Gastrocnemius medialis (tissue), 4 donors: ENCODE data around the gene CHTOP. TPM values are rescaled to one million over a fixed set of nuclear protein-coding genes. Genes with fewer than 3 reads are reported as not detected.
"Not testable (repeated sequence)": the region's sequence is repeated elsewhere in the genome, so short reads cannot be mapped to it uniquely, and the experiment has no call there.

Experiments used
- ATAC-seq, 2 donors: fragments of 150-250 bp; one replicate each; pipeline ENCODE4 v1.9.1; 2016
- DNase-seq, 2 donors: peaks; one replicate each; pipeline ENCODE4 v3.0.0-alpha.2; 2019
- H3K27ac ChIP-seq, 4 donors: fragments of 200-600 bp; sonication (generic); 1 replicate in 1 of 4; 2 replicates in 3 of 4; pipeline ENCODE4 v1.5.1; 2016 to 2018; ENCODE audit warnings: mild to moderate bottlenecking in 2 of 4, moderate library complexity in 1 of 4
- H3K27me3 ChIP-seq, 3 donors: fragments of 200-600 bp; sonication (generic) in 2 of 3; 1 replicate in 1 of 3; 2 replicates in 2 of 3; pipeline versions ENCODE4 v1.5.1 to v1.6.0; 2016 to 2019; ENCODE audit warnings: mild to moderate bottlenecking in 1 of 3, moderate library complexity in 1 of 3
- H3K36me3 ChIP-seq, 2 donors: fragments of 200-600 bp; sonication (generic) in 1 of 2; one replicate each; pipeline ENCODE4 v1.5.1; 2017 to 2018
- H3K4me1 ChIP-seq, 2 donors: fragments of 200-600 bp; sonication (generic) in 1 of 2; one replicate each; pipeline ENCODE4 v1.5.1; 2016 to 2017; ENCODE audit warnings: mild to moderate bottlenecking in 2 of 2
- H3K4me3 ChIP-seq, 4 donors: fragments of 200-600 bp; sonication (generic) in 3 of 4; 1 replicate in 1 of 4; 2 replicates in 3 of 4; pipeline ENCODE4 v1.5.1; 2016 to 2019; ENCODE audit warnings: mild to moderate bottlenecking in 2 of 4
- H3K9me3 ChIP-seq, 3 donors: fragments of 200-600 bp; sonication (generic) in 2 of 3; 1 replicate in 1 of 3; 2 replicates in 2 of 3; pipeline ENCODE4 v1.5.1; 2016 to 2019
- POLR2A ChIP-seq, 2 donors: fragments of 450-650 bp; IDR thresholded peaks; one replicate each; pipeline ENCODE4 v1.6.1; 2017; ENCODE audit warnings: antibody characterized with exemption in 2 of 2, mild to moderate bottlenecking in 2 of 2, moderate library complexity in 2 of 2
- in situ Hi-C, 4 donors: fragments of 200-750 bp; cut with MboI; loops; one replicate each; pipeline versions ENCODE4 v1.15.0 to v1.8.0; 2017; ENCODE audit warnings: low sequenced_read_pairs in 4 of 4
- intact Hi-C: fragments of 100-400 bp; cut with DNase I; formaldehyde crosslinking; loops from one replicate; pipeline ENCODE4 v1.15.1; 2023; ENCODE audit warnings: low total_unique reads
- total RNA-seq, 4 donors: library from RNA; depleted of rRNA; stranded (reverse); fragments of >200 nt; gene quantifications; one replicate each; pipeline versions ENCODE4 v1.1.0 to v1.2.3, GENCODE V29; 2016
- TF ChIP-seq, protein P1 (sequence below), 5 experiments: fragments of 450-650 bp in 3 of 5; fragments of 200-600 bp in 2 of 5; sonication (generic) in 2 of 5; IDR thresholded peaks in 4 of 5; conservative IDR thresholded peaks in 1 of 5; 1 replicate in 4 of 5; 2 replicates in 1 of 5; pipeline ENCODE4 v1.5.1; 2016 to 2019; ENCODE audit warnings: antibody characterized with exemption in 5 of 5, mild to moderate bottlenecking in 3 of 5, moderate library complexity in 3 of 5

Gene CHTOP
- total RNA-seq, 4 donors from 2014 or later, result 49.5 to 73.4 (median 59.1) TPM

- no peaks in the 10 kb centered on the region for H3K27me3 ChIP-seq
- no peak overlapping the region for H3K4me3 ChIP-seq
- H3K27ac ChIP-seq, result peak overlapping the region in 3 of 4 donors; percentile 7 to 35 (median 12)
- H3K9me3 ChIP-seq, result no peaks in the 10 kb centered on the region
- peaks cover 10 to 15% of the 10 kb centered on the region in 2 donors for H3K4me1 ChIP-seq
- in situ Hi-C loops, result loop anchor here in 2 of 4 donors (25.0 kb wide), 1 partner anchor 326 kb away; the partner anchor contains the start of genes JTB (in 2 of the 2), RAB13 (in 2 of the 2) and RPS27 (in 2 of the 2)
- DNase-seq (no peak), ATAC-seq (no peak)
- peaks cover 9 to 57% of the 10 kb centered on the region in 2 donors for H3K36me3 ChIP-seq
- intact Hi-C loops, result no loop called here
- TF ChIP-seq, protein P1, sequence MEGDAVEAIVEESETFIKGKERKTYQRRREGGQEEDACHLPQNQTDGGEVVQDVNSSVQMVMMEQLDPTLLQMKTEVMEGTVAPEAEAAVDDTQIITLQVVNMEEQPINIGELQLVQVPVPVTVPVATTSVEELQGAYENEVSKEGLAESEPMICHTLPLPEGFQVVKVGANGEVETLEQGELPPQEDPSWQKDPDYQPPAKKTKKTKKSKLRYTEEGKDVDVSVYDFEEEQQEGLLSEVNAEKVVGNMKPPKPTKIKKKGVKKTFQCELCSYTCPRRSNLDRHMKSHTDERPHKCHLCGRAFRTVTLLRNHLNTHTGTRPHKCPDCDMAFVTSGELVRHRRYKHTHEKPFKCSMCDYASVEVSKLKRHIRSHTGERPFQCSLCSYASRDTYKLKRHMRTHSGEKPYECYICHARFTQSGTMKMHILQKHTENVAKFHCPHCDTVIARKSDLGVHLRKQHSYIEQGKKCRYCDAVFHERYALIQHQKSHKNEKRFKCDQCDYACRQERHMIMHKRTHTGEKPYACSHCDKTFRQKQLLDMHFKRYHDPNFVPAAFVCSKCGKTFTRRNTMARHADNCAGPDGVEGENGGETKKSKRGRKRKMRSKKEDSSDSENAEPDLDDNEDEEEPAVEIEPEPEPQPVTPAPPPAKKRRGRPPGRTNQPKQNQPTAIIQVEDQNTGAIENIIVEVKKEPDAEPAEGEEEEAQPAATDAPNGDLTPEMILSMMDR (IDR thresholded peaks at IDR 0.05 in 4 of 5, conservative IDR thresholded peaks at IDR 0.05 in 1 of 5), result no peak
- no peak for TF ChIP-seq POLR2A (IDR thresholded peaks at IDR 0.05)
These were observed 27.3 kb downstream of the CHTOP start for GRCh38 chr1:153661111-153661708.

GRCh38 chr1:153662269-153662668, 28.4 kb downstream of the CHTOP start:
- intact Hi-C loops, result no loop called here
- peaks cover 9 to 67% of the 10 kb centered on the region in 2 donors for H3K36me3 ChIP-seq
- H3K27ac ChIP-seq, result peak overlapping the region in 1 of 4 donors; percentile 5

DNA sequence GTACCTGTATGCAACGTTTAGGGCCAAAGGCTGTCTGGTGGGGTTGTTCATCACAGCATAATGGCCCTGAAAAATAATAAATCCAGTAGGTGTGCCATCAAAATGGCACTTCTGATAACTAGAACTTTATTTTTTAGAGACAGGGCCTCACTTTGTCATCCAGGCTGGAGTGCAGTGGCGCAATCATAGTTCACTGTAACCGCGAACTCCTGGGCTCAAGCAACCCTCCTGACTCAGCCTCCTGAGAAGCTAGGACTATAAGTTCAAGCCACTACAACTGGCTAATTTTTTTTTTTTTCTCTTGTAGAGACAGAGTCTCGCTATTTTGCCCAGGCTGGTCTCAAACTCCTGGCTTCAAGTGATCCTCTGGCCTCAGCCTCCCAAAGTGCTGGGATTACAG, 29.3 kb downstream of the CHTOP start:
- no peaks in the 10 kb centered on the region for H3K27me3 ChIP-seq
- TF ChIP-seq, protein P1 (IDR thresholded peaks at IDR 0.05 in 4 of 5, conservative IDR thresholded peaks at IDR 0.05 in 1 of 5), result no peak
- no peak for TF ChIP-seq POLR2A (IDR thresholded peaks at IDR 0.05)
- in situ Hi-C loops (loop anchor here in 2 of 4 donors (25.0 kb wide), 1 partner anchor 324 kb away; the partner anchor contains the start of genes JTB (in 2 of the 2), RAB13 (in 2 of the 2) and RPS27 (in 2 of the 2)), intact Hi-C loops (no loop called here)
- peaks cover 10 to 11% of the 10 kb centered on the region in 2 donors for H3K4me1 ChIP-seq
- H3K4me3 ChIP-seq, result no peak overlapping the region
- DNase-seq (no peak), ATAC-seq (no peak)
- peaks cover 9 to 77% of the 10 kb centered on the region in 2 donors for H3K36me3 ChIP-seq
- H3K27ac ChIP-seq, result peak overlapping the region in 1 of 4 donors; percentile 45
- H3K9me3 ChIP-seq, result no peaks in the 10 kb centered on the region

More at GRCh38 chr1:153662269-153662668, 28.4 kb downstream of the CHTOP start:
- DNase-seq (no peak), ATAC-seq (no peak)
- in situ Hi-C loops, result loop anchor here in 2 of 4 donors (25.0 kb wide), 1 partner anchor 325 kb away; the partner anchor contains the start of genes JTB (in 2 of the 2), RAB13 (in 2 of the 2) and RPS27 (in 2 of the 2)
- TF ChIP-seq, protein P1 (IDR thresholded peaks at IDR 0.05 in 4 of 5, conservative IDR thresholded peaks at IDR 0.05 in 1 of 5), result no peak
- TF ChIP-seq POLR2A (IDR thresholded peaks at IDR 0.05), result no peak
- no peaks in the 10 kb centered on the region for H3K9me3 ChIP-seq
- H3K4me1 ChIP-seq, result peaks cover 10 to 15% of the 10 kb centered on the region in 2 donors
- no peaks in the 10 kb centered on the region for H3K27me3 ChIP-seq
- no peak overlapping the region for H3K4me3 ChIP-seq

- H3K27ac ChIP-seq, result peak overlapping the region in 2 of 4 donors; percentile 14 to 20
- H3K4me3 ChIP-seq, result no peak overlapping the region
- no peak for DNase-seq
- no peaks in the 10 kb centered on the region for H3K27me3 ChIP-seq
- TF ChIP-seq, protein P1 (IDR thresholded peaks at IDR 0.05 in 4 of 5, conservative IDR thresholded peaks at IDR 0.05 in 1 of 5), result no peak
- no peak for TF ChIP-seq POLR2A (IDR thresholded peaks at IDR 0.05)
- in situ Hi-C loops, result loop anchor here in 2 of 4 donors (25.0 kb wide), 1 partner anchor 320 kb away; the partner anchor contains the start of genes JTB (in 2 of the 2), RAB13 (in 2 of the 2) and RPS27 (in 2 of the 2)
- ATAC-seq, result no peak
- intact Hi-C loops, result no loop called here
- H3K9me3 ChIP-seq, result no peaks in the 10 kb centered on the region
- H3K36me3 ChIP-seq, result peaks cover 7 to 69% of the 10 kb centered on the region in 2 donors
- H3K4me1 ChIP-seq, result peaks cover 15 to 17% of the 10 kb centered on the region in 2 donors
These were observed 33.6 kb downstream of the CHTOP start for GRCh38 chr1:153667439-153667838.

- H3K36me3 ChIP-seq, result peaks cover 7 to 56% of the 10 kb centered on the region in 2 donors
- H3K4me3 ChIP-seq, H3K9me3 ChIP-seq, intact Hi-C loops, DNase-seq, H3K27me3 ChIP-seq, ATAC-seq: not testable (repeated sequence)
- peak overlapping the region in 2 of 4 donors; percentile 11 to 90 for H3K27ac ChIP-seq
- peaks cover 15 to 17% of the 10 kb centered on the region in 2 donors for H3K4me1 ChIP-seq
- in situ Hi-C loops, result loop anchor here in 2 of 4 donors (25.0 kb wide), 1 partner anchor 319 kb away; the partner anchor contains the start of genes JTB (in 2 of the 2), RAB13 (in 2 of the 2) and RPS27 (in 2 of the 2)
These were observed 34.8 kb downstream of the CHTOP start for GRCh38 chr1:153668672-153669071.
